SK-N-SH (cell line): ENCODE results near the gene STK16. TPM values are rescaled to one million over a fixed set of nuclear protein-coding genes. Genes with fewer than 3 reads are reported as not detected.

Source experiments
- CTCF ChIA-PET: fragments of 300-600, 350-600 bp; formaldehyde crosslinking; extraction: SDS; loops from one replicate; lab custom pipeline; 2021; lab: Yijun Ruan, JAX
- POLR2A ChIA-PET: fragments of 350-600 bp; sonication (Branson Sonifier 250); formaldehyde crosslinking; extraction: SDS; loops from one replicate; lab custom pipeline; 2020; ENCODE audit warnings: antibody characterized with exemption, inconsistent platforms; lab: Yijun Ruan, JAX
- DNase-seq: peaks from one replicate; pipeline ENCODE4 v3.0.0; 2012
- H2AFZ ChIP-seq: fragments of 200-600 bp; sonication (generic); 2 replicates; pipeline ENCODE4 v1.8.1; 2016; ENCODE audit warnings: antibody characterized with exemption, mild to moderate bottlenecking, low read depth
- H3F3A ChIP-seq: fragments of 200-600 bp; sonication (generic); replicated peaks from 2 replicates; pipeline ENCODE3; 2016; ENCODE audit warnings: antibody characterized with exemption, mild to moderate bottlenecking; ENCODE audit not compliant: insufficient read depth
- H3K27ac ChIP-seq, 2 experiments: fragments of 200-500 bp in 1 of 2; fragments of 200-600 bp in 1 of 2; sonication (Bioruptor generic) in 1 of 2; sonication (generic), shearing (Covaris generic) in 1 of 2; 2 replicates each; pipeline versions ENCODE4 v1.5.1 to v1.6.1; 2014 to 2016; ENCODE audit warnings: low read depth in 2 of 2, inconsistent platforms in 1 of 2, low read length in 1 of 2, mild to moderate bottlenecking in 1 of 2, mixed read lengths in 1 of 2
- H3K27me3 ChIP-seq: fragments of 200-600 bp; sonication (generic), shearing (Covaris generic); 2 replicates; pipeline ENCODE4 v1.6.1; 2016; ENCODE audit warnings: mixed run types; ENCODE audit not compliant: insufficient read depth
- H3K36me3 ChIP-seq, 2 experiments: fragments of 200-500 bp in 1 of 2; fragments of 200-600 bp in 1 of 2; sonication (Bioruptor generic) in 1 of 2; sonication (generic) in 1 of 2; replicated peaks in 1 of 2; 2 replicates each; pipeline versions ENCODE3 to v1.5.1; 2014 to 2016; ENCODE audit warnings: low read length in 1 of 2, mild to moderate bottlenecking in 1 of 2; ENCODE audit not compliant: insufficient read depth in 2 of 2, control insufficient read depth in 1 of 2
- H3K4me1 ChIP-seq, 2 experiments: fragments of 200-500 bp in 1 of 2; fragments of 200-600 bp in 1 of 2; sonication (Bioruptor generic) in 1 of 2; sonication (generic), shearing (Covaris generic) in 1 of 2; 2 replicates each; pipeline versions ENCODE4 v1.5.1 to v1.6.1; 2014 to 2016; ENCODE audit warnings: low read depth in 1 of 2, low read length in 1 of 2, mixed run types in 1 of 2; ENCODE audit not compliant: insufficient read depth in 2 of 2, control insufficient read depth in 1 of 2
- H3K4me2 ChIP-seq: fragments of 200-600 bp; sonication (generic), shearing (Covaris generic); 2 replicates; pipeline ENCODE4 v1.6.1; 2017; ENCODE audit warnings: mixed run types
- H3K4me3 ChIP-seq, 2 experiments: fragments of 200-500 bp in 1 of 2; fragments of 200-600 bp in 1 of 2; sonication (Bioruptor generic) in 1 of 2; sonication (generic), shearing (Covaris generic) in 1 of 2; 2 replicates each; pipeline versions ENCODE4 v1.5.1 to v1.8.1; 2014 to 2016; ENCODE audit warnings: low read depth in 2 of 2, inconsistent platforms in 1 of 2, low read length in 1 of 2, mild to moderate bottlenecking in 1 of 2, mixed read lengths in 1 of 2, moderate library complexity in 1 of 2
- H3K79me2 ChIP-seq: fragments of 200-600 bp; sonication (generic); 2 replicates; pipeline ENCODE4 v1.8.1; 2017; ENCODE audit warnings: mild to moderate bottlenecking; ENCODE audit not compliant: insufficient read depth
- H3K9ac ChIP-seq: fragments of 200-600 bp; sonication (generic); 2 replicates; pipeline ENCODE4 v1.6.1; 2017; ENCODE audit warnings: mixed run types
- H3K9me2 ChIP-seq: fragments of 200-600 bp; sonication (generic); 2 replicates; pipeline ENCODE4 v1.6.1; 2017; ENCODE audit warnings: mixed run types
- H3K9me3 ChIP-seq: fragments of 200-600 bp; sonication (generic); 2 replicates; pipeline ENCODE4 v1.6.1; 2017; ENCODE audit warnings: mixed run types, mild to moderate bottlenecking, moderate library complexity
- H4K20me1 ChIP-seq: fragments of 200-600 bp; sonication (generic); 2 replicates; pipeline ENCODE4 v1.6.1; 2017; ENCODE audit warnings: mild to moderate bottlenecking, mixed run types; ENCODE audit not compliant: insufficient read depth
- CTCF ChIP-seq: fragments of 200-600 bp; sonication (generic); IDR thresholded peaks from 2 replicates; pipeline ENCODE4 v1.6.1; 2017; ENCODE audit warnings: antibody characterized with exemption, mild to moderate bottlenecking, moderate library complexity
- ELF1 ChIP-seq: IDR thresholded peaks from 2 replicates; pipeline ENCODE4 v1.4.0; 2012
- EP300 ChIP-seq, 2 experiments: IDR thresholded peaks; 2 replicates each; pipeline versions ENCODE4 v1.4.0 to v1.6.1; 2012; ENCODE audit warnings: borderline replicate concordance in 1 of 2, low read depth in 1 of 2, low read length in 1 of 2
- EZH2phosphoT487 ChIP-seq: fragments of 200-600 bp; sonication (generic); IDR thresholded peaks from 2 replicates; pipeline ENCODE4 v1.6.1; 2017; ENCODE audit warnings: low read depth, mixed run types, mild to moderate bottlenecking, antibody characterized with exemption, moderate library complexity, borderline replicate concordance
- FOSL2 ChIP-seq: IDR thresholded peaks from 2 replicates; pipeline ENCODE4 v1.4.0; 2012; ENCODE audit warnings: low read depth, mild to moderate bottlenecking, moderate library complexity, borderline replicate concordance
- FOXM1 ChIP-seq: IDR thresholded peaks from 2 replicates; pipeline ENCODE4 v1.4.0; 2012; ENCODE audit warnings: low read depth, mild to moderate bottlenecking
- GATA2 ChIP-seq: sonication (generic); formaldehyde crosslinking; IDR thresholded peaks from 2 replicates; pipeline ENCODE4 v1.5.0; 2020; ENCODE audit warnings: mild to moderate bottlenecking, missing genetic modification reagents
- MAX ChIP-seq: IDR thresholded peaks from 2 replicates; pipeline ENCODE4 v1.4.0; 2012; ENCODE audit warnings: low read depth
- MXI1 ChIP-seq: IDR thresholded peaks from 2 replicates; pipeline ENCODE4 v1.6.1; 2012; ENCODE audit warnings: mild to moderate bottlenecking, low read depth, low read length, improper control_type of control experiment
- RXRA ChIP-seq: IDR thresholded peaks from 2 replicates; pipeline ENCODE4 v1.4.0; 2012; ENCODE audit warnings: low read depth, mild to moderate bottlenecking, borderline replicate concordance
- SIN3A ChIP-seq: IDR thresholded peaks from 2 replicates; pipeline ENCODE4 v1.6.1; 2012; ENCODE audit warnings: low read depth, mild to moderate bottlenecking, low read length, moderate library complexity, borderline replicate concordance
- SMC3 ChIP-seq: IDR thresholded peaks from 2 replicates; pipeline ENCODE4 v1.6.1; 2012; ENCODE audit warnings: low read depth, low read length, improper control_type of control experiment
- TCF12 ChIP-seq: IDR thresholded peaks from 2 replicates; pipeline ENCODE4 v1.4.0; 2012
- TEAD4 ChIP-seq: IDR thresholded peaks from 2 replicates; pipeline ENCODE4 v1.4.0; 2012; ENCODE audit warnings: mild to moderate bottlenecking, borderline replicate concordance; ENCODE audit not compliant: insufficient read depth
- USF1 ChIP-seq: IDR thresholded peaks from 2 replicates; pipeline ENCODE4 v1.4.0; 2012; ENCODE audit warnings: low read depth, borderline replicate concordance
- USF2 ChIP-seq: fragments of 150-350 bp; IDR thresholded peaks from 2 replicates; pipeline ENCODE4 v1.6.1; 2017; ENCODE audit warnings: antibody characterized with exemption, low read length, low read depth, borderline replicate concordance
- ZBTB33 ChIP-seq: IDR thresholded peaks from 2 replicates; pipeline ENCODE4 v1.4.0; 2012; ENCODE audit warnings: low read depth, borderline replicate concordance
- WGBS: methylation state at CpG from one replicate; pipeline ENCODE4 v1.1.6; 2017; ENCODE audit warnings: low lambda C conversion rate; 5-methylcytosine and 5-hydroxymethylcytosine counted together
- polyA plus RNA-seq, 3 experiments: library from polyadenylated mRNA; depleted of rRNA; stranded (reverse); fragments of >200 nt; gene quantifications; 2 replicates each; pipeline ENCODE4 v1.2.3, GENCODE V29; 2012

The STK16 gene
- polyA plus RNA-seq, 1 of the 3 experiments (the other 2 are of a cell fraction): 57.6 TPM

- TF ChIP-seq ZBTB33 (no peak), EZH2phosphoT487 (no peak), MXI1 (no peak), RXRA (no peak), GATA2 (CRISPR knock-in tag) (no peak)
These were observed 16.0 kb downstream of the STK16 start (continued) for GRCh38 chr2:219261024-219261855.

GRCh38 chr2:219266232-219266631 is 21.0 kb downstream of the STK16 start:
- no peaks in the 10 kb centered on the region for H3F3A ChIP-seq
- H3K79me2 ChIP-seq: no peaks in the 10 kb centered on the region
- peaks cover 8% of the 10 kb centered on the region; the same call in 1 of the 2 replicates for H3K27me3 ChIP-seq
- H3K9ac ChIP-seq: no peak overlapping the region
- no peak overlapping the region for H3K4me3 ChIP-seq
- TF ChIP-seq ELF1 (no peak), SMC3 (no peak), GATA2 (CRISPR knock-in tag) (no peak), FOSL2 (no peak), FOXM1 (no peak)
- H3K9me3 ChIP-seq: no peaks in the 10 kb centered on the region
- no CpG with 5 or more reads among the region's 5 CpGs for WGBS
- no peaks in the 10 kb centered on the region for H3K36me3 ChIP-seq
- no peak overlapping the region for H2AFZ ChIP-seq
- H3K27ac ChIP-seq: no peak overlapping the region
- H4K20me1 ChIP-seq: no peaks in the 10 kb centered on the region
- POLR2A ChIA-PET: no interaction called here
- no peaks in the 10 kb centered on the region for H3K9me2 ChIP-seq
- no peak overlapping the region for H3K4me2 ChIP-seq
- peaks cover 0 to 14% of the 10 kb centered on the region in 2 experiments; a peak in 1 of 4 replicates for H3K4me1 ChIP-seq
- no peak for DNase-seq
- CTCF ChIA-PET: interaction anchor here (0.5 to 5.9 kb wide), 4 partner anchors 12 to 286 kb away, joined by 3 to 62 read pairs (median 6); partner anchors contain the start of genes DNAJB2 and TUBA4A

GRCh38 chr2:219266886-219267285 is 21.6 kb downstream of the STK16 start:
- H3F3A ChIP-seq: no peaks in the 10 kb centered on the region
- POLR2A ChIA-PET: no interaction called here
- H3K36me3 ChIP-seq: no peaks in the 10 kb centered on the region
- no peaks in the 10 kb centered on the region for H3K9me2 ChIP-seq
- no peak overlapping the region for H3K4me2 ChIP-seq
- H2AFZ ChIP-seq: no peak overlapping the region
- TF ChIP-seq EP300 (IDR thresholded peaks at IDR 0.05; ENCODE audit: borderline replicate concordance in 1 of 2, low read depth in 1 of 2, low read length in 1 of 2) (no peak), TEAD4 (no peak), USF1 (no peak), CTCF (no peak), GATA2 (CRISPR knock-in tag) (no peak), SIN3A (no peak), USF2 (no peak), TCF12 (no peak), MAX (no peak), EZH2phosphoT487 (no peak)
- TF ChIP-seq, all 33 proteins: peak for 0
- no peaks in the 10 kb centered on the region for H3K79me2 ChIP-seq
- peaks cover 0 to 14% of the 10 kb centered on the region in 2 experiments; a peak in 1 of 4 replicates for H3K4me1 ChIP-seq
- peaks cover 6% of the 10 kb centered on the region; the same call in 1 of the 2 replicates for H3K27me3 ChIP-seq
- no peaks in the 10 kb centered on the region for H4K20me1 ChIP-seq
- WGBS: 60% methylated on average over 1 of the region's 1 CpG
- H3K4me3 ChIP-seq: no peak overlapping the region
- no peak overlapping the region for H3K27ac ChIP-seq
- H3K9ac ChIP-seq: no peak overlapping the region
- CTCF ChIA-PET: interaction anchor here (0.7 to 5.9 kb wide), 2 partner anchors 12 to 275 kb away, joined by 3 to 62 read pairs; partner anchors contain the start of gene DNAJB2
- H3K9me3 ChIP-seq: no peaks in the 10 kb centered on the region
- DNase-seq: no peak
